ENCODE data around the gene KCNA10.

The KCNA10 gene

DNA sequence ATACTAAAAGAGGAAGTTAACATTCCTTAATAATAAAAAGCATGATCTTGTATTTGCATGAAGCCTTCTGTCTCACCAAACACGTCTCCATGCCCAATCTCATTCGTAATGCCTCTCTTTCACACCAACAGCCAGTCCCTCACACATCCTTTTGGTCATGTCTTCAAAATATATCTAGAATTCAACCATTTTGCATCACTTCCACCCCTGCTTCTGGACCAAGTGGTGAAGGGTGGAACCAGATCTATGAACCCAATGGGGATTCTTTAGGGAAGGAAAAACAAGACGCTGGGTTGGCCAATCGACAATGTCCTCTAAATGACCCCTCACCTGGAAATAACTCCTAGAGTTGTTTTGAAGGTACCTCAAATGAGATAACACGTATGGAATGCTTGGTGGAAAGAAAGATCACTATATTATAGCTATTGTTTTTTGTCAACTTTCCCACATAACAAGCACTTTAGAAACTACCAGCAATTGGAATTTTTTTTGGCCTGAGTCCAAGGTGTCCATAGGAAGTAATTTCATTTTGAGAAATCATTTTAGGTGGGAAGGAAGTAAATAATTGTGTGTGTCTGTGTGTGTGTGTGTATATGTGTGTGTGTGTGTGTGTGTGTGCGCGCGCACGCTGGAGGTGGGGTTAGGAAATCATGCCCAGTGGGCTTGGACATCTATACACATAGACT is at the start of gene KCNA10:
Gene KCNA10 (minus strand): TSS at position 51 of the 686 bp plus-strand sequence. CDS start 388 bp downstream, outside the sequence.
- FAIRE-seq = no peak
- no peak for DNase-seq (ENCODE audit: insufficient read length, low spot score)

DNA sequence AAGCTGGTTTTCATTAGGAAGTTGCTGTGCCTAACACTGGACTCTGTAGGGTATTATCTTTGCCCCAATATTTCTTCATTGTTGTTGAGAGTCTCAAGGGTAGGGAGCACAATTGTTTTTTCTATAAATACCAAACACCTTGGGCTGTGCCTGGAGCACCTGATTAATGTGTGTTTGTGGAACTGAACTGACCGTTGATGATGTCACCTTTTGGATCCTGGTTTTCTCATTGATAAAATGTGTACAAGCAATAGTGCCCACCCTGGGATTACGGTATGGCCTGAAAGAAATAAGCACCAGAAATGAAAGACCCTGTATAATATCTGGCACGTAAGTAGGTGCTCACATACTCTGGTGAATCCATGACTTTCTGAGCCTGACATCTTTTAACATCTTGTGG is 47.9 kb upstream of the KCNA10 start:
- DNase-seq (ENCODE audit: insufficient read length, low spot score) (no peak), FAIRE-seq (no peak)

DNA sequence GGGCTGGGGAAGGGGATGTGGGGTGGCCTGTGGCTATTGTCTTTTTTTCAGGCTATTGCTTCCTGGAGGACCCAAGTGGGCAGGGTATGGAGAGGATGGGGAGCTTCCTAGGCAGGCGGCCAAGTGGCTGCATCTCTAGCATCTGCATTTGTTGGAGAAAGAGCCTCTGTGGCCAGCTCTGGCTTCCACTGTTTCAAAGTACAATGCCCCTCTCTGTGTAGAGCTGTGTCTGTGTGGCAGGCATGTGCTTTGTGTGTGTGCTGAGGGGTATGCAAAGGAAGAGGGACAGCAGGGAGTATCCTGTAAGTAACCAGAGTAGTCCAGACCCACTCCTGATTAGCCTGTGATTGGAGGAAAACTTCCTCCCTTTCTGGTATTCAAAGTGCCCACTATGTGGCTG is 46.6 kb upstream of the KCNA10 start:
- DNase-seq (ENCODE audit: insufficient read length, low spot score) (no peak), FAIRE-seq (no peak)

DNA sequence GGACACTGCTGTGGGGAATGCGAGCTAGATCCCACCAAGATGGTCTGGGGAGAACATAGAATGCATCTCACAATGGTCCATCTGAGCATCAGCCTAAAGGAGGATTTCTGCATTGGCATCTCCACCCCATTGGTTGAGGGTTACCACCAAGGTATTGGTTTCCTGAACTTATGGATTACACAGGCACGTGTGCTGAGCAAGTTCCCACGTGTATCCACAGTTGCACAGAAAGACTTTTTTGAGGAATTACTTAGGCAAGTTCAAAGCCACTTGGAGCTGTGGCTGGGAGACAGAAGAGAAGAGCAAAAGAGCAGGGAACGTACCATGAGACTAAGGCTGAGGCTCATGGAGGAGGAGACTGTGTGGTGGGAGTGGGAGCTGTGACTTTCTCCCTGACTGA is 44.1 kb upstream of the KCNA10 start:
- FAIRE-seq (no peak), DNase-seq (ENCODE audit: insufficient read length, low spot score) (no peak)

DNA sequence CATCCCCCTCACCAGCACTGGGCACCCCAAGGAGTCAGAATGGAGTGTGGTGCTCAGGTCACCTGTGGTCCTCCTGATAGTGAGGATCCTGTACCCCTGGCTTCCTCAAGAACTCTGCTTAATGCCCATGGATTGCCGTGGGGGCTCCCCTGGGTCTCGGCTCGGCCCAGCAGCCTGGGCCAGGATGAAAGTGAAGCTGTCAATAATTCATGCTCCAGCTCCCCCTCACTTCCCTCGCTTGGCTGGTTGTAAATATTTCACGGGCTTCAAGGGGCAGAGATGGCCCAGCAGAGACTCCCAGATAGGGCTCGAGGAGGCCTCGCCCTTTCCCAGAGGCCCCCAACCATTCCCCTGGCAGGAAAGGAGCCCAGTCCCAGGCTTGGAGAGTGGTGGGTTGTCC is 42.6 kb upstream of the KCNA10 start:
- DNase-seq (ENCODE audit: insufficient read length, low spot score) (no peak), FAIRE-seq (no peak)

DNA sequence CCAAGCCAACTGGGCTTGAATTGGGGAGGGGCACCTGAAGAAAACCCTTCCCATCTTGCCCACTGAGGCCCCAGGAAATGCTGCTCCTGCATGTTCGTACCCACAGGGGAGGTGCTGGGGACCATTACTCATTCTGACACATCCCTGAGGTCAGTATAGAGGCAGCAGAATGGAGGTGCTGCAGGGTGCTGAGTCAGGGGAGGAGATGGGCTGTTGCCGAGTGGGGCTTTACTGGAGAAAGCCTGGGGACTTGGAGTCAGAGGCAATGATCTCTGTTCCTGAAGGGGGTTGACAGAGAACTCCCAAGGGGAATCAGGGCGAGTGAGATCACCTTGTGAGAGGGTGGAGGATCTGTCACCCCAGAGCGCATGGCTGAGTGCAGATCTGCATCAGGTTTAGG is 40.2 kb upstream of the KCNA10 start:
- no peak for FAIRE-seq
- DNase-seq (ENCODE audit: insufficient read length, low spot score) = no peak

DNA sequence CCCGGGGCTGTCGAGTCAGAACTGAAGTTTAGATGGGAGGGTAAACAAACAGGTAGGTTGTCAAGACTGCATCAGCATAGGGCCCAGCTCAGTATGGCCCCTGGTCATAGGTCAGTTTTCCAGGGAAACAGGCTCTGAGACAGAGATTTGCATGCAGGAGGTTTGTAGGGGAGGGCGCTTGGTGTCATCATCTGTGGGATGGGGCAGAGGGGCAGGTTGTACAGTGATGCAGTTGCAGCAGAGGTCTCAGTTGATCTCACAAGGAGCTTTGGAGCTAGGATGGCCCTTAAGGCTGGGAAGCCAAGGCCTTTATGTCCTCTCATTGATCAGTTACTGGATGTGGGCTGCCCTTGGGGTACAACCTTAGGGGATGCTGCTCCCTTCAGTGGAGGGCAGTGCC is 38.5 kb upstream of the KCNA10 start:
- DNase-seq (ENCODE audit: insufficient read length, low spot score) = no peak

DNA sequence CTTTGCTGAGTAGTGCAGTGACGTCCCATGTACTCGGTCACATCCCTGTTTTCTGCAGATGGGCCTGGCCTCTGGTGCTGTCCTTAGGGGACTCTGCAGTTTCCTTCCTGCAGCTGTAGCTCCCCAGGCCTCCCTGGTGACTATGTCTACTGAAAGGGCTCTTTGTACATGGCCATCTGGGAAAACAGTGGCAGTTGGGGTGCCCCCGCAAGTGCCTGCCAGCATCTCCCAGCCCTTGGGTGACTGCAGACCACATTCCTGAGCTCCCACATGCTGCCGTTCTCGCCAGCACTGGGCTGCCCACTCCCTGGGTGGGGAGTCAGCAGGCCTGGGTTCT is 37.5 kb upstream of the KCNA10 start:
- FAIRE-seq = no peak
- DNase-seq (ENCODE audit: insufficient read length, low spot score) = no peak

More for the DNA sequence above, 38.5 kb upstream of the KCNA10 start:
- no peak for FAIRE-seq

DNA sequence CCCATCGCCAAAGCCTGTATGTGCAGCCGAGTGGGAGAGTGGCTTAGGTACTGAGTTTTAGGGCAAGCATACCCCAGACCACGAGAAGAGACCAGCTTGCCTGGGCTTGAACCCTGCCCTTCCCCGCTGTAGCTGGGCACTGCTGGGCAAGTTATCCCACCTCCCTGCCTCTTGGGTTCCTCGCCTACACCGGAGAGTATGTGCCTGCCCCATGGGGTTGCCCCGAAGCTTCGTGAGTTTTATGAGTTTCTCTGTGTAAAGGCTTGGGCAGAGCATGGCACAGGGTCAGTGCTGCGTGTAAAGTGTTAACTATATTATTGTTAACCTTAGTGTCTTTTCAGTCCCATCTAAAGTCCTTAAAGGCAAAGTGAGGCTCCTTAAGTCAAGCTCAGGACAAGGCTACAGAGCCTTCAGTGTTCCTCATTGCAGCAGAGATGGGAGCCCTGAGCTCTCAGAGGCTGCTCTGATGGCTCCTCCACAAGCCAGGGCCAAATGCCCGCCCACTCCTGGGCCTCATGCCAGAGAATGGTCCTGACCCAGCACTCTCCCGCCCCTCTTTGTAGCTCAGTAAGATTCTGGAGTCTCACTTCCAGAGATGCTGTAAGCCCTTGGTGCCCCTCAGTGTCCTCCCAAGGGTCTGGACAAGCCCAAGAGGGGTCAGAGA is 37.0 kb upstream of the KCNA10 start:
- DNase-seq (ENCODE audit: insufficient read length, low spot score) (no peak), FAIRE-seq (no peak)

DNA sequence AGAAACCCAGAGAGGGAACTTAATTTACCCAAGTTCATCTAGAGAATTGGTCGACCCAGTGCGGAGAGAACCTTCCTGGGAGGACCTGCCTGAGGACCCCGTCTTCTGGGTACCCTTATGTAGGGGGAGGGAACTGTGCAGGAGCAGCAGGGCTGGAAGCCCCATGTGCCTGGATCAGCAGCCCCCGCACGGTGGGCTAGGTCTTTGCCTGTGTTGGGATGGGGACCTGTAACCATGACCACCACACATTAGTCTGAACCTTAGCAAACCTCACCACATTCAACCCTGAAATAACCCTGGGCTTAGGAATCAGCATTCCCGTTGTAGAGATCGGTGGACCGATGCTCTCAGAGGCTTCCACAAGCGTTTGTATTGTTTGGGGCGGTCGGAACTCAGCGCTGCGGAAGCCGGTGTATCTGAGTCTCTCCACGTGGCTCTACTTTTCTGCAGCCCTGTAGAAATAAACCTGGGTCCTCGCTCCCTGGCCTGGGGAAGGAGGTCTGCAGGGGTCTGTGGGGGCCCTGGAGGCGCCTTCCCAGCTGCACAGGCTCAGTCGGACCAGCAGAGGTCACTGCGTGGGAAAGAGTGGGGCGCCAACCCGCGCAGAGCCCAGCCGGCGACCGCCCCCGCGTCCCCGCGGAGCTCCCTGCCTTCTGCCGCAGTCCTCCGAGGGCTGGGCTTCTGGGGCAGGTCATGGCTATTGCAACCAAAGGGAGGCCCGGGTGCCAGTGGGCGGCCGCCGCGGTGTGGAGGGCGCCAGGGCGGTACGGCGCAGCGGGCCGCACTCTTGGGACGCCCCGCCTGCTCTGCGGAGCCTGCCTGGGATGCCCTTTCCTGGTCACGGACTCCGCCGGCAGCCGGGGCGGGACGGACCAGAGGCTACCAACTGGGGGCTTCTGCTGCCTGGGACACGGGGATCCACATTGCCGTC is 36.2 kb upstream of the KCNA10 start:
- FAIRE-seq (no peak), DNase-seq (ENCODE audit: insufficient read length, low spot score) (peak; percentile 56)

DNA sequence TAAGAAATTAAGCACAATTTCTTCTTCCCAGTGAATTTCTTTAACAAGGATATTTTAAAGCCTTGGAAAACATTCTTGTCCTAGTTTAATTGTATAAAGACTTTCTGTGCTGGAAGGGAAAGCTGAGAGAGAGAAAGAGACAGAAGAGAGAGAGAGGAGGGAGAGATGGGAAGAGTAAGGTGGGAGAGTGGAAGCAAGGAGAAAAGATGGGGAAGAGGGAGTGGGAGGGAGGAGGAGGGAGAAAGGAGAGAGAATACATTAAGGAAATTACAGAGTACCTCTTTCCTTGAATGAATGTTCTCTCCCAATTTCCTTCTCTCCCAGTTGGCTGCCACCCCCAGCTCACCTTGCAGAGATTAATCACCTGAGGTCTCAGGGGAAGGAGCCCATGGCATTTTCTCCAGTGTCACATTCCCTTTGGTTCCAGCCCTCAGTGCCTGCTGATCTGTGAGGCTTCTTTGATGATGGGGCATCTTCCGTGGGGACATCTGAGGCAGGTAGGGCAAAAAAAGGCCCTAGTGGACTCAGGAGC is 32.4 kb upstream of the KCNA10 start:
- FAIRE-seq (no peak), DNase-seq (ENCODE audit: insufficient read length, low spot score) (no peak)

DNA sequence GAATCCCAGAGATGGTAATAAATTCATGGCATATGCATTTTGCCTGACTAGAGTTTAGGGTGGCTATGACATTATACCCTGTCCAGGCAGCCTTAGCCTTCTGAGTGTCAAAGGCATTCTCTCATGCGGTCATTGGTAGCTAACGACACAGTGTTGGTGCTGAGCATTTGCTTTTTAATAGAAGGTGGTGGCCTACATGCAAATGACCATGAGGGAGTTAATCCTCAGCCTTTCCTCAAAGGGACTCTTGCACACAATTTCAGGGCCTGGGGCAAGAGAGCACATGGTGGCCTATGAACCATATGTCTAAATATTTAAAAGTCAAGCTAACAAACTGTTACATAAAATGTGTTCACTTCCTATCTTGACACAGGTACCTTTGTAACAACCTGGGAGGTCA is 30.9 kb upstream of the KCNA10 start:
- FAIRE-seq = no peak
- no peak for DNase-seq (ENCODE audit: insufficient read length, low spot score)

DNA sequence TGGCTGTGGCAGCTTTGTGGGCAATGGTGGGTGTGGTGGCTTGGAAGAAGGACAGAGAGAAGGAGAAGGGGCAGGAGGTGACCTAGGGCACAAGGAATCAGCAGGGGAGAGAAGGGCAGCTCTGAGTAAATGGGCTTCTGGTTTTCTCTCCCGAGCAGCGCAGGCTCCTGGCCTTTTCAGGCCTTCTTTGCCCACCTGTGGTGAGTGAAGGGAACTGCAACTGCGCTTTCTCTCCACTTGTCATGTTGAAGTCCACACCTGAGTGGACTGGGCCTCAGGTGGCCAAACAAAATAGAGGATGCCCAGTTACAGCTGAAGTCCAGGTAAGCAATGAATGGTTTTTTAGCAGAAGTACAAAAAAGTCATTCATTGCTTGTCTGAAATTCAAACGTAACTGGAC is 29.4 kb upstream of the KCNA10 start:
- no peak for DNase-seq (ENCODE audit: insufficient read length, low spot score)
- FAIRE-seq = no peak

DNA sequence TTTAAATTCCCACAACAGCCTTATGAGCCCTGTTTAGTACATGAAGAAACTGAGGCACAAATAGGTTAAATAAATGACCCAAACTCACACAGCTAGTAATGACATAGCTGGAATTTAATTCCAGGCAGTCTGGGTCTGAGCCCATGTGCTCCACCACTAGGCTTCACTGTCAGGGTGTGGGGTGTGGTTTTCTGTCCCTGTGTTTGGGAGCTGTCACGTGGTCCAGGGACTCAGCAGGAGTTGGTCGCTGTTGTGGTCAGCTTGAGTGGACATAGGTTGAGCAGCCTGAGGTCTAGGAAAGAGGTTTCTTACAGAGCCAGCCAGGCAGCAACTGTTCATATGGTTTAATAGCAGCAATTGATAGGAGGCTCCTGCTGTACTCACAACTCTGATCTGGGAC is 28.0 kb upstream of the KCNA10 start:
- no peak for DNase-seq (ENCODE audit: insufficient read length, low spot score)
- FAIRE-seq = no peak

DNA sequence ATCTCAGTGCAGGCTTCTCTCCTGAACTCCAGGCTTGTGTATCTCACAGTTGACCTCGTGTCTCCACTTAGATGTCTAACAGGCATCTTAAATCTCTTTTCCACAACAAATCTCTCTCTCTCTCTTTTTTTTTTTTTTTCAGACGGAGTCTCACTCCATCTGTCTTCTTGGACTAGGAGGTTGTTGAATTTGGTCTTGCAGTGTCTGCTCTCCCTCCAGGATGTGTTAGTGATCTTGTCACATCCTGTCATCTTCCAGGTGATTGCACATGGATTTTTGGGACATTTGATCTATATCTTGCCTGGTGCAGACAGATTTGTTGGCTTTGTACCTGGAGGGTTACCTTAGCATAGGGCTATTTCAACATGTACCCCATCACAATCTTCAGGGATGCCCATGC is 26.5 kb upstream of the KCNA10 start:
- FAIRE-seq = no peak

DNA sequence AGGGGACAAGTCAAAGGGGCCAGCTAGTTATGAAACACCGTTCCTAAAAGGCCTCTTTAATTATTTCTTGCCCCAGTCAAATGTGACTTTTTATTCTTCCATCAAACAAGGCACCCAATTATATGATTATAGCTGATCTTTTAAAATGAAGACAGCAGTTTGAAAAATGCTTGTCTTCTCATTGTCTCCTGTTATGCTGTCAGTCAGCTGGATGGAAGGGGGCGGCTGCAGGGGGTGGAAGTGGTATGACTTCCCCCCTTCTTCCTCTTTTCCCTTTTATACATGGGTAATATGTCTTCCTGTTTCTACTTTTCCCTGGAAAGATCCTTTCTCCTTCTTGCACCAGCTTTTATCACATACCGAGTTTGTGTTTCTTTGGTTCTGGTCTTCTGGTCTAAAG is 25.8 kb upstream of the KCNA10 start:
- FAIRE-seq (no peak), DNase-seq (ENCODE audit: insufficient read length, low spot score) (no peak)

More for the DNA sequence above, 26.5 kb upstream of the KCNA10 start:
- DNase-seq (ENCODE audit: insufficient read length, low spot score) = no peak

DNA sequence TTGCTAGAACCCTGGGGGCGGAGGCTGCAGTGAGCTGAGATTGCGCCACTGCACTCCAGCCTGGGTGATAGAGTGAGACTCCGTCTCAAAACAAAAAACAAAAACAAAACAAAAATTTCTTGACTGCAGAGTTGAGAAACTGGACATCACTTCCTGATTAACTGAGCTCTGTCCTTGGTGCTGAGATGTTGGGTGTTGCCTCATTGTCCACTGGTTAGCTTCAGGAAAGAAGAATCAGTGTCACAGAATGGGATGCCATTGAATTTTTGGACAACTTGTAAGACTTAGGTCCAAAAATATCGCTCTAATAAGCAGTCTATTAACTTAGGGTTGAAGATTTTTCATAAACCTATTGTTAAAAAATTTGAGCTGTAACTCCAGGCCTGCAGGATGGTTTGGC is 23.8 kb upstream of the KCNA10 start:
- DNase-seq (ENCODE audit: insufficient read length, low spot score) (no peak), FAIRE-seq (no peak)

DNA sequence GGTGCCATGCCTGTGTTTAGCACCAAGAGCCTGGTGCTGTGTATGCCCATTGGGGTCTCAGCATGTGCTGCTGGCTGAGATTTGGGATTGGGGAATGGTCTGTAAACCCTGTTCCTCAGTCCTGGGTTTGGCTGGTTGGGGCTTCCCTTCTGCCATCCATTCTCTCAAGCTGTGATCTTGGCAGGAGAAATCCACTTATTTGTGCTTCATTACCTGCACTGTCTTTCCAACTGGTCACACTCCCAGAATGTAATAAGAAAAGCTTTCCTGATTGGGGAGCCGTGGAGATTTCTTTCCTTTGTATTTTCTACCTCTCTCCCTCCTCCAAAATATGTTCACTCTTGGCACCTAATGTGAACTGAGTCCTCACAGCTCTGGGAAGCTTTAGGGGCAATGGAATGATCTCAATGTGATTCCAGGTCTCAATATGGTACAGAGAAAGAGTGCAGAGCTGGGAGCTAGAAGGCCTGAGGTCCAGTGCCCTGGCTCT is 23.0 kb upstream of the KCNA10 start:
- no peak for FAIRE-seq

DNA sequence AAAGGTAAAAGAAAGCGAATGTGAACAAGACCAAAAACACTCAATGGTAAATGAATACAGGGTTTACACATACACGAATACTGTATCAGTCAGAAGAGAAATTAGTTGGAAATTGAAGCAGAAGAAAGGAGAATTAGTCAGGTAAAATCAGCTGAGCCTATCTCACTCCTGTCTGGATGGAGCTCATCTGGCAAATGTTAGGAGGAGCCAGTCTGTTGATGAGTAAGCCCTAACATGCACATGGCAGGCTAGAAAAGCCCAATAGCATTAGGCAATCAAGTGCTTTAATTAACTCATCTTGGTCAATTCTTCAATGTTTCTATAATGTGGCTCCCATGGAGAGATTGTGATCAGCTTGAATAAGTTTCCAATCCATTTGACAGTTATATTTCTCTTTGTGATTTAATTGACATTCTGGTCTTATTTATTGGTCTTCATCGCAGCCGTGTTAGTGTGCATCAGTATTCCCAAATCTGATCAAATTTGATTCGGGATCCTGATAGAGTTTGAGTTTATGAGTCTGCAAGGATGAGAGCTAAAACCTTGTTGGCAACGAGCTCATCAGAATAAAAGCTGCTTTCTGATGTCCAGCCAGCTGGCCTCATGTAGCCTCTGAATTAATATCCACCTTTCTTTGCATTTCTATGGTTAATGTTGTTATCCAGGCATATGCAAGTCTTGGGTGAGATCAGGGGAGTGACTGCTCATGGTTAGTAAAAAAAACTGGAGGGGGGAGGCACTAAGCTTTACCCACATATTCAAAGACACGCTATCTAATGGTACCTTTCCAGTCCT is 22.1 kb upstream of the KCNA10 start:
- FAIRE-seq (no peak), DNase-seq (ENCODE audit: insufficient read length, low spot score) (no peak)

More for the DNA sequence above, 23.0 kb upstream of the KCNA10 start:
- no peak for DNase-seq (ENCODE audit: insufficient read length, low spot score)

DNA sequence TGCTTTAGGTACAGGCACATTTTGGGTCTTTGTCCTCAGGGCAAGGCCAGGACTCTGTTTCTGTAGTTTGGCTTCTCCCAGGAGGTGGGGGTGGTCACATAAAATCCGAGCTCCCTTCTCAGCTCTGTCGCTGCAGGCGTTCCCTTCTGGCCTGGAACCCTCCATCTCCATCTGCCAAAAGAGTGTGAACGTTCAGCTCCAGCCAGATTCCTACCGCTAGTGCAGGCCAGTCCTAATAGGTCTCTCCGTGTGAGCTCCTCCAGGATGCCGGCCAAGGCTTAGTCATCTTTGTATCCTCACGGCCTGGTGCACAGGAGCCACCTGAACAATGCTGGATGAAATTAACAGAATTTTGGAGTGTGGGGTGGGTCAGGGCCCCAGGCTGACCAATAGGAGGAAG is 19.9 kb upstream of the KCNA10 start:
- DNase-seq (ENCODE audit: insufficient read length, low spot score) (no peak), FAIRE-seq (no peak)
